GM23248 (cell line): ENCODE data around the gene MAP2K7. TPM values are rescaled to one million over a fixed set of nuclear protein-coding genes. Genes with fewer than 3 reads are reported as not detected.
"Not testable (repeated sequence)": the region's sequence is repeated elsewhere in the genome, so short reads cannot be mapped to it uniquely, and the experiment has no call there.

ENCODE experiments used
- DNase-seq: peaks from one replicate; pipeline ENCODE4 v3.0.0-alpha.2; 2015
- H2AFZ ChIP-seq: fragments of 200-600 bp; sonication (generic); 2 replicates; pipeline ENCODE4 v1.6.1; 2016; ENCODE audit warnings: antibody characterized with exemption
- H3F3A ChIP-seq: fragments of 200-600 bp; sonication (generic); 2 replicates; pipeline ENCODE4 v1.6.1; 2016; ENCODE audit warnings: mild to moderate bottlenecking, antibody characterized with exemption, mixed run types; ENCODE audit not compliant: insufficient read depth
- H3K27ac ChIP-seq: fragments of 200-600 bp; sonication (generic); 2 replicates; pipeline ENCODE4 v1.5.1; 2016; ENCODE audit warnings: mild to moderate bottlenecking
- H3K27me3 ChIP-seq: fragments of 200-600 bp; sonication (generic); replicated peaks from 2 replicates; pipeline ENCODE4 v1.6.1; 2016; ENCODE audit warnings: mild to moderate bottlenecking; ENCODE audit not compliant: insufficient read depth
- H3K36me3 ChIP-seq: fragments of 200-600 bp; sonication (generic); 2 replicates; pipeline ENCODE4 v1.6.1; 2016; ENCODE audit warnings: low read depth, mild to moderate bottlenecking
- H3K4me1 ChIP-seq: fragments of 200-600 bp; sonication (generic); 2 replicates; pipeline ENCODE4 v1.6.1; 2016; ENCODE audit warnings: mild to moderate bottlenecking; ENCODE audit not compliant: insufficient read depth
- H3K4me2 ChIP-seq: fragments of 200-600 bp; sonication (generic); one replicate; pipeline ENCODE4 v1.6.1; 2016; ENCODE audit warnings: mild to moderate bottlenecking; ENCODE audit not compliant: unreplicated experiment
- H3K4me3 ChIP-seq: fragments of 200-600 bp; sonication (generic); 2 replicates; pipeline ENCODE4 v1.5.1; 2016; ENCODE audit warnings: mild to moderate bottlenecking
- H3K79me2 ChIP-seq: fragments of 200-600 bp; sonication (generic); 2 replicates; pipeline ENCODE4 v1.6.1; 2016; ENCODE audit warnings: mild to moderate bottlenecking; ENCODE audit not compliant: insufficient read depth
- H3K9ac ChIP-seq: fragments of 200-600 bp; sonication (generic); 2 replicates; pipeline ENCODE4 v1.6.1; 2016; ENCODE audit warnings: mild to moderate bottlenecking
- H3K9me2 ChIP-seq: fragments of 200-600 bp; sonication (generic); 2 replicates; pipeline ENCODE4 v1.6.1; 2016; ENCODE audit warnings: mixed run types, mild to moderate bottlenecking, moderate library complexity; ENCODE audit not compliant: insufficient read depth
- H3K9me3 ChIP-seq: fragments of 200-600 bp; sonication (generic); one replicate; pipeline ENCODE4 v1.6.1; 2017; ENCODE audit warnings: low read depth
- H4K20me1 ChIP-seq: fragments of 200-600 bp; sonication (generic); 2 replicates; pipeline ENCODE4 v1.6.0; 2016; ENCODE audit not compliant: insufficient read depth
- EZH2 ChIP-seq: fragments of 200-600 bp; sonication (generic); IDR thresholded peaks from 2 replicates; pipeline ENCODE4 v1.6.1; 2018; ENCODE audit warnings: antibody characterized with exemption, mild to moderate bottlenecking; ENCODE audit not compliant: insufficient read depth, poor library complexity, severe bottlenecking
- EZH2phosphoT487 ChIP-seq: fragments of 200-600 bp; sonication (generic); IDR thresholded peaks from 2 replicates; pipeline ENCODE4 v1.6.1; 2018; ENCODE audit warnings: antibody characterized with exemption, moderate library complexity, mild to moderate bottlenecking, low read depth; ENCODE audit not compliant: insufficient read depth
- WGBS, 2 experiments: methylation state at CpG; one replicate each; pipeline ENCODE4 v1.1.6; 2015 to 2017; ENCODE audit warnings: low lambda C conversion rate in 2 of 2, low coverage in 1 of 2; ENCODE audit errors: missing lambda C conversion rate in 2 of 2; 5-methylcytosine and 5-hydroxymethylcytosine counted together
- in situ Hi-C: fragments of 300-500 bp; cut with MboI; formaldehyde crosslinking; loops from 2 replicates; pipeline ENCODE4 v1.15.0; 2020
- polyA plus RNA-seq: library from polyadenylated mRNA; unstranded; fragments of >200 nt; fragmentation: Nextera tagmentation; extraction: Ambion mirVana; gene quantifications from 2 replicates; pipeline ENCODE4 v1.2.1, GENCODE V29; 2016
- total RNA-seq: library from RNA; depleted of rRNA; stranded (reverse); fragments of >200 nt; shearing (Covaris generic); gene quantifications from 2 replicates; pipeline ENCODE4 v1.2.3, GENCODE V29; 2014

MAP2K7 gene
- total and polyA plus RNA-seq, 2 experiments from 2014 or later: 4.6 to 9.7 TPM

- DNase-seq: peak; percentile 78
- Histone ChIP-seq H3K79me2 (no peaks in the 10 kb centered on the region), H3K4me2 (peak overlapping the region; percentile 88), H3K4me3 (peak overlapping the region; percentile 74), H3F3A (no peaks in the 10 kb centered on the region), H3K4me1 (0 out of 2 replicates have a peak, but pooled peaks cover under 1% of the 10 kb centered on the region), H2AFZ (peak overlapping the region; percentile 79), H3K36me3 (no peaks in the 10 kb centered on the region; the same call in 1 of the 2 replicates), H3K9me2 (no peaks in the 10 kb centered on the region), H3K27me3 (no peaks in the 10 kb centered on the region), H3K9ac (peak overlapping the region; percentile 73), H3K9me3 (no peaks in the 10 kb centered on the region), H3K27ac (peak overlapping the region; percentile 31; the same call in 1 of the 2 replicates), H4K20me1 (no peaks in the 10 kb centered on the region)
- TF ChIP-seq EZH2phosphoT487 (no peak), EZH2 (no peak)
- in situ Hi-C loops: no loop called here
- 2% methylated on average over 39 to 90 of the region's 104 CpGs for WGBS, 2 experiments
Measured at GRCh38 chr19:7916103-7916954, 12.7 kb downstream of the MAP2K7 start.

DNA sequence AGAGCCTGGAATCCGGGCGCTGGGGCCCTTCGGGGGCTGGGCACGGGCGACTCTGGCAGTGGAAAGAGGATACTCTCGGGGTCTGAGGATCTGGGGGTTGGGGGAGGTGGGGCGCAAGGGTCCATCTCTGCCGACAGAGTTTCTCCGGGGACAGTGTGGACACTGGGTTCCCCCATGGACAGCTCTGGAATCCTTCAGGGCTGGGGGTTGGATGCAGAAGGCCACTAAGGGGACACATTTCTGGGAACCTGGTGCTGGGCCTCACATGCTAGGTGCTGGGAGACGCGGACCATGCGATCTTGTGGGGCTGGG, 13.2 kb downstream of the MAP2K7 start:
- TF ChIP-seq EZH2phosphoT487: no peak
- no peak for TF ChIP-seq EZH2
- no peaks in the 10 kb centered on the region for H3F3A ChIP-seq
- H4K20me1 ChIP-seq: no peaks in the 10 kb centered on the region
- in situ Hi-C loops: no loop called here
- peak overlapping the region; percentile 31 for H3K27ac ChIP-seq
- H3K4me1 ChIP-seq: 0 out of 2 replicates have a peak, but pooled peaks cover 6% of the 10 kb centered on the region
- H3K36me3 ChIP-seq: no peaks in the 10 kb centered on the region; the same call in 1 of the 2 replicates
- H3K4me3 ChIP-seq: peak overlapping the region; percentile 74
- no peaks in the 10 kb centered on the region for H3K27me3 ChIP-seq
- H3K9me3 ChIP-seq: no peaks in the 10 kb centered on the region
- no peak for DNase-seq
- H2AFZ ChIP-seq: peak overlapping the region; percentile 79
- peak overlapping the region; percentile 73 for H3K9ac ChIP-seq
- peak overlapping the region; percentile 88 for H3K4me2 ChIP-seq
- 8 to 9% methylated on average over 9 to 12 of the region's 12 CpGs for WGBS, 2 experiments
- H3K9me2 ChIP-seq: no peaks in the 10 kb centered on the region
- H3K79me2 ChIP-seq: no peaks in the 10 kb centered on the region

DNA sequence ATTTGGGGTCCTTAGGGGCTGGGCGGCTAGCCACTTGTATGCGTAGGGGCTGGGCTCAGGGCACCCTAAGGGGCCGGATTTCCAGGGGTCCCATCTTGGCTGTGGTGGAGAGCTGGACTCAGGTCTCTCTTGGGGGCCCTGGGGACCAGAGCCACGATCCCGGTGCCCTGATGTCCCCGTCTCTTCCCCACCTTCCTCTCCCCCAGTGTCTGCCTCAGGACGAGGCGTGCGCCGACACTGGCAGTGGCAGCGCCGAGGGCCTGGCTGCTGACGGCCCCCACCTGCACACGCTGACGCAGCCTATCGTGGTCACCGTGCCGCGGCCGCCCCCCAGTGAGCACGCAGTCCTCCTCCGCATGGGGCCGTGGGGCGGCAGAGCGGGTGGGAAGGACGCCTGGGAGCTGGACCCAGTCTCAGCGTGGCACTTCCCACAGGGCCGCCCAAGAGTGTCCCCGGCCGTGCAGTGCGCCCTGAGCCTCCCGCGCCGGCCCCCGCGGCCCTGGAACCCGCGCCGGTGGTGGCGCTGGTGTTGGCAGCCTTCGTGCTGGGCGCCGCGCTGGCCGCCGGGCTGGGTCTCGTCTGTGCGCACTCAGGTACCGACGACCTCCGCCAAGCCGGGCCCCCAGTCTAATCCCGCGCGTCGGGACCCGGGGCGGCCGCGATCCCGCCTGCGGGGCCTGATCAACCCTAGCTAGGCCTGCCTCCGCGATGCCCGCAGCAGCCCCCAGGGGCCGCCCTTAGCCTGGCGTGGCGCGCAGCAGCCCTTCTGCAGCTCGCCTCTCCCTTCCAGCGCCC, 13.8 kb downstream of the MAP2K7 start:
- peaks cover 5% of the 10 kb centered on the region; the same call in 1 of the 2 replicates for H3K79me2 ChIP-seq
- no peak for TF ChIP-seq EZH2
- TF ChIP-seq EZH2phosphoT487: no peak
- H3K4me3 ChIP-seq: peak overlapping the region; percentile 74
- H3K36me3 ChIP-seq: no peaks in the 10 kb centered on the region; the same call in 1 of the 2 replicates
- no peaks in the 10 kb centered on the region for H3K27me3 ChIP-seq
- H2AFZ ChIP-seq: peak overlapping the region; percentile 79
- H3K4me2 ChIP-seq: peak overlapping the region; percentile 88
- WGBS, 2 experiments: 1% methylated on average over 52 to 56 of the region's 71 CpGs
- in situ Hi-C loops: no loop called here
- H4K20me1 ChIP-seq: no peaks in the 10 kb centered on the region
- H3K9ac ChIP-seq: peak overlapping the region; percentile 73
- H3K4me1 ChIP-seq: 0 out of 2 replicates have a peak, but pooled peaks cover 8% of the 10 kb centered on the region
- peak overlapping the region; percentile 31 for H3K27ac ChIP-seq
- H3K9me2 ChIP-seq: no peaks in the 10 kb centered on the region
- H3F3A ChIP-seq: no peaks in the 10 kb centered on the region
- no peaks in the 10 kb centered on the region for H3K9me3 ChIP-seq
- peak; percentile 88 for DNase-seq

DNA sequence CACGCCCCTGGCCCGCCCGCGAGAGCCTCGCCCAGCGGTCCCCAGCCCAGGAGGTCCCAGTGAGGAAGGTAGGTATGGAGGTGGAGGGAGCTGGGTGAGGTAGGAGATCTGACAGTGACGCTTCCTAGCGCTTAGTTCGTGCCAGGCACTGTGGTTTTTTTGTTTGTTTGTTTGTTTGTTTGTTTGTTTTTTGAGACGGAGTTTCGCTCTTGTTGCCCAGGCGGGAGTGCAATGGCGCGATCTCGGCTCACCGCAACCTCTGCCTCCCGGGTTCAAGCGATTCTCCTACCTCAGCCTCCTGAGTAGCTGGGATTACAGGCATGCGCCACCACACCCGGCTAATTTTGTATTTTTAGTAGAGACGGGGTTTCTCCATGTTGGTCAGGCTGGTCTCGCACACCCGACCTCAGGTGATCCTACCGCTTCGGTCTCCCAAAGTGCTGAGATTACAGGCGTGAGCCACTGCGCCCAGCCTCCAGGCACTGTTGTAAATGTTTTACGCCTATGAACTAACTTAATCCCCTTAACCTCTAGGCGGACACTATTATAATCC, 14.5 kb downstream of the MAP2K7 start:
- H4K20me1 ChIP-seq, H3F3A ChIP-seq, in situ Hi-C loops, H3K9me2 ChIP-seq, DNase-seq, H3K27ac ChIP-seq, H3K4me1 ChIP-seq, H3K9me3 ChIP-seq, H3K36me3 ChIP-seq, H3K27me3 ChIP-seq: not testable (repeated sequence)
- 33 to 37% methylated on average over 28 to 29 of the region's 29 CpGs for WGBS, 2 experiments
- Histone ChIP-seq H3K79me2 (peaks cover 11% of the 10 kb centered on the region), H2AFZ (peak overlapping the region; percentile 79), H3K4me3 (peak overlapping the region; percentile 74), H3K9ac (peak overlapping the region; percentile 73), H3K4me2 (peak overlapping the region; percentile 88)
